Ectodermal cell (in vitro differentiated cells): Measurements from ENCODE around the gene SMAD6.

ENCODE experiments used
- H3K27ac ChIP-seq: 2 replicates; pipeline ENCODE4 v1.7.0; 2013; ENCODE audit warnings: mild to moderate bottlenecking, low read depth, low read length; ENCODE audit not compliant: insufficient read depth, poor library complexity, severe bottlenecking
- H3K27me3 ChIP-seq: 2 replicates; pipeline ENCODE4 v1.7.0; 2013; ENCODE audit warnings: mild to moderate bottlenecking, low read length; ENCODE audit not compliant: insufficient read depth, control insufficient read depth, poor library complexity, severe bottlenecking
- H3K36me3 ChIP-seq: one replicate; pipeline ENCODE4 v1.7.0; 2013; ENCODE audit warnings: low read length; ENCODE audit not compliant: control insufficient read depth, insufficient read depth
- H3K4me1 ChIP-seq: one replicate; pipeline ENCODE4 v1.7.0; 2013; ENCODE audit warnings: low read length; ENCODE audit not compliant: control insufficient read depth, insufficient read depth
- H3K4me3 ChIP-seq: 2 replicates; pipeline ENCODE4 v1.7.0; 2013; ENCODE audit warnings: low read depth, low read length, control low read depth; ENCODE audit not compliant: insufficient read depth
- H3K9me3 ChIP-seq: 2 replicates; pipeline ENCODE4 v1.7.0; 2013; ENCODE audit warnings: mild to moderate bottlenecking, low read length, moderate library complexity; ENCODE audit not compliant: control insufficient read depth
- WGBS, 2 experiments: methylation state at CpG; one replicate each; pipeline ENCODE4 v1.1.7; 2013; ENCODE audit warnings: missing lambda C conversion rate in 2 of 2; 5-methylcytosine and 5-hydroxymethylcytosine counted together

The SMAD6 gene

DNA sequence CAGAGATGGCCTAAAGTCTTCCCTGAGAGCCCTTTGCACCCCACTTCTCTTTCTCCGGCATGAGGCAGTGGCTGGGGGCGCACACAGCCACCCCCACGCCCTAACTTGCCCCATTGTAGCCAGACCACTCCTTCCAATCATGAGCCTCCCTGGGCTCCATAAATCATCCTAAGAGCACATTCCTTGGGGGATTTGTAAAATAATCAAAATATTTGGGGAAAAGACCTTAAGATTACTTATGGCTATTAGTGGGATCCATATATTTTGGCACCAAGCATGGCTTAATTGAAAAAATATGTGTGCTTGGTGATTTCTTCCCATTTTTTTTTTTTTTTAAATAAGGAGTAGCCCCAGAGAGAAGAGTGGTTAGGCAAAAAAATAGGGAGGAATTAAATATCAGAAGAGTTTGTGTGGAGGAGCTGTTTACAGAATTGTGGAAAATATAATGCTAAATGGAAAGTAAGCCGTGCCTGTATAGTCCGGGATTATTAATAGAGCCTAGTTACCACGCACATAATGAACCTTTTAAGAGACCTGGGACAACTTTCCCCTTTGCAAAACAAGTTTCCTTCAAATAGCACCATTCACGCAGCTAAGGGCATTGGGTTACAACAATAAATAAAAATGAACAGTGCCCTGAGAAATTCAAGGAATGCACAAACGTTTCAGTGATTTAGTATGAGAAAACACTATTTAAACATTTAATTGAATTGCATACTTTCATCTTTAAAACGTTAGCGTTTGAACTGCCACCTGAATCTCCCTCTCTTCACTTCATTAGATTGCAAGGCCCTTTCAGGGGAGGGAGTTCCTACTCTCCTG lies 46.1 kb downstream of the SMAD6 start:
- no peaks in the 10 kb centered on the region for H3K27me3 ChIP-seq
- no peak overlapping the region for H3K27ac ChIP-seq
- no peaks in the 10 kb centered on the region for H3K36me3 ChIP-seq
- peaks cover 31% of the 10 kb centered on the region for H3K4me1 ChIP-seq
- 61 to 65% methylated on average over 10 of the region's 10 CpGs for WGBS, 2 experiments
- no peak overlapping the region for H3K4me3 ChIP-seq
- no peaks in the 10 kb centered on the region for H3K9me3 ChIP-seq

DNA sequence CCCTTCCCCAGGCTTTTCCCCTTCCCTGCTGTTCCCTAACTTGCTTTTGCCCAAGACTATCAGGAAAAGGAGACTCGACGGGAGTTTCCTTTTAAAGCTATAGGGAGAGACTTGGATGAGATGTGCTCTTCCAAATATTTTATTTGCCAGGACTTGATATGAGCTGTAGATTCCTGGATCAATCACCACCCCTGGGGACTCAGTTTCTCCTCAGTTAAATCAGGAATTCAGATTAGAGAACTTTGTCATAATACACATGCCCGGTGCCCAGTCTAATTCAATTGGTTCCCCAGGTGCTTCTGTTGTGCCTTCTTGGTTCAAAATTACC lies 46.6 kb downstream of the SMAD6 start:
- Histone ChIP-seq H3K4me3 (no peak overlapping the region), H3K9me3 (no peaks in the 10 kb centered on the region), H3K36me3 (no peaks in the 10 kb centered on the region), H3K27me3 (no peaks in the 10 kb centered on the region), H3K4me1 (peaks cover 31% of the 10 kb centered on the region), H3K27ac (no peak overlapping the region)
- WGBS, 2 experiments = 46 to 54% methylated on average over 3 of the region's 3 CpGs

DNA sequence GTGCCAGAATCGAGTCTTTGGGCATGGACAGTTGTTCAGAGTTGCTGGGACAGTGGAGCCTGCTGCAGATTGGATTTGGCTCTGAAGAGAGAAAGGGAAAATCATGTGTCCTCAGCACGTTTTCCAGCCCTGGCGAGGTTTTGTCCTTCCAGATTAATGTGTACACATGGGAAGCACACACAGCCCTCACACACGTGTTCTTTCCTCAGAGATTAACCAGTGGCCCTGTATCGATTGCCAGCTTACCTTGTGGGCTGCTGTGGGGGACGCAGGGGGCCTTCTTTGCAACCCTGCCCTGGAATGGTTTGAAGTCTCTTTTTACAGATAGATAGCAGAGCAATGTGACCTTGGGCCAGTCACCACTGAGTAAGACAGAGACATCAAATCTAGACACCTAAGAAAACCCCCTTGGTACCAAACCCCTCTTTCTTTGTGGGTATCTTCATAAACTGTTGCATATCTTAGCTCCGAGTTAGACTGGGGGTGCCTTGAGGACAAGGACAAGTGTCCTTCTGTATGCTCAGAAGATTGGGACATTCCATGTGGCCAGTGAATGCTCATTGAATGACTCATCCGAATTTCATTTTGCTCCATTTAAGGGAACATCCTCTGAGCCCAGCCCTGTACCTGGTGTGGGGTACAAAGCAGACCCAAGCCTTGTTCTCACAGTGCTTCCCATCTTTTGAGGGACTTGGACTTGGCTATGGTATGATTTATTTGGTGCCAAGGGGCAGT lies 48.0 kb downstream of the SMAD6 start:
- Histone ChIP-seq H3K27me3 (no peaks in the 10 kb centered on the region), H3K27ac (no peak overlapping the region), H3K9me3 (no peaks in the 10 kb centered on the region), H3K36me3 (no peaks in the 10 kb centered on the region), H3K4me1 (peaks cover 27% of the 10 kb centered on the region), H3K4me3 (no peak overlapping the region)
- 92 to 94% methylated on average over 8 of the region's 8 CpGs for WGBS, 2 experiments

DNA sequence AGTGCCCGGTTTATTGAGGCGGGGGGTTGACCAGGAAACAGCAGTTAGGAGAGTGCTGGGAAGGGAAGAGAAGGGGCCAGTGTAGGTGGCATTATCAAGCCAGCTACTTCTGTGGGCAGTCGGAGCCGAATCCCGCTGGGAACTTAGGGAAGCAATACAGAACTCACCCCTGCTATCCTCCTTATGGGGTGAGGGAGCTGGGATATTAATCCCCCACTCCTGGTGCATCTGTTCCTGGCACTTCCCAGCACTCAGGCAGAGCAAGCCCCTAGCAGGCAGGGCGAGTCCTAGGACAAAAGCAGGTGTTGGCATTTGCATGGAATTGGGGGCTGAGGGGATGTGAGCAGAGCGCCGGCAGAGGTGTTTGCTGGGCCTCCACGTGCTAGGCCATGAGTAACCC lies 48.6 kb downstream of the SMAD6 start:
- Histone ChIP-seq H3K4me1 (peaks cover 21% of the 10 kb centered on the region), H3K36me3 (no peaks in the 10 kb centered on the region)

DNA sequence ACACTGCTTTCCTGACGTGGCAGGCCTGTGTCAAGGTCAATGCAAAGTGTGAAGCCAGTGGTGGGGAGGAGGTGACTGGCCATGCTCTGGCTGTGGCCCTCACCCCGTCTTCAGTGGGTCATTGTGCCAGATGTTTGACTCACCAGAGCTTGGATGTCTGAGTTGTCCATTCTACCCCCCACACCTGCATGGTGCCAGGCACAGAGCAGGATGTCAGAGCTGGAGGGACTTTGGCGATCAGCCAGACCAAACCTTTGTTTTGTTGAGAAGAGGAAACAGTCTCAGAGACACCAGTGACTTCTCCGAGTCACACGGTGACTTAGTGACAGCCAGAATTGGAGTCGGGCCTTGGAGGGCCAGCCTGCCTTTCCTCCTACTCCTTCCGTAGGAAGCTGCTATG lies 49.5 kb downstream of the SMAD6 start:
- Histone ChIP-seq H3K27ac (no peak overlapping the region), H3K27me3 (no peaks in the 10 kb centered on the region), H3K9me3 (no peaks in the 10 kb centered on the region), H3K4me1 (peaks cover 11% of the 10 kb centered on the region), H3K4me3 (no peak overlapping the region), H3K36me3 (no peaks in the 10 kb centered on the region)
- 87 to 90% methylated on average over 5 to 6 of the region's 7 CpGs for WGBS, 2 experiments

More for the DNA sequence above, 48.6 kb downstream of the SMAD6 start:
- H3K9me3 ChIP-seq = no peaks in the 10 kb centered on the region
- no peaks in the 10 kb centered on the region for H3K27me3 ChIP-seq
- H3K27ac ChIP-seq = no peak overlapping the region
- H3K4me3 ChIP-seq = no peak overlapping the region
- WGBS, 2 experiments = 84 to 85% methylated on average over 9 of the region's 9 CpGs

DNA sequence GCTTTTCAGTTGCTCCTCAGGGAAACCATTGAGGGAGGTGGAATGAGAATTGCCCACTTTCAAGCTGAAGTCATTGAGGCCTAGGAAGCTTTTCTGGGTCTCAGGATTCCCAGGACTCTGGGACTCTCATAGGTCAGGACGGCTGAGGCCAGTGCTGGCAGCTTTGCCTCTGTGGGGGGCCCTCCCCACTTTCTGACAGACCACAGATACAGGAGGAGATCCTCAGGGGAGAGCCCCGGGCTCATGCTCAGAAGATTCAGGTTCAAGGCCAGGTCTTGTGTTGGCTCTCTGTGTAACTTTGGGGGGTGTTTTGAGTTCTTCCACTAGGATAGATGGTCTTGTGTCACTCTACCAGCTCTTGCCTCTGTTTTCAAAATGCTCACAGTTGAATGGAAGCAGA lies 50.0 kb downstream of the SMAD6 start:
- H3K36me3 ChIP-seq = no peaks in the 10 kb centered on the region
- WGBS, 2 experiments = 67% methylated on average over 2 of the region's 2 CpGs
- no peaks in the 10 kb centered on the region for H3K9me3 ChIP-seq
- no peaks in the 10 kb centered on the region for H3K27me3 ChIP-seq
- H3K4me1 ChIP-seq = peaks cover 9% of the 10 kb centered on the region
- H3K4me3 ChIP-seq = no peak overlapping the region
- no peak overlapping the region for H3K27ac ChIP-seq

DNA sequence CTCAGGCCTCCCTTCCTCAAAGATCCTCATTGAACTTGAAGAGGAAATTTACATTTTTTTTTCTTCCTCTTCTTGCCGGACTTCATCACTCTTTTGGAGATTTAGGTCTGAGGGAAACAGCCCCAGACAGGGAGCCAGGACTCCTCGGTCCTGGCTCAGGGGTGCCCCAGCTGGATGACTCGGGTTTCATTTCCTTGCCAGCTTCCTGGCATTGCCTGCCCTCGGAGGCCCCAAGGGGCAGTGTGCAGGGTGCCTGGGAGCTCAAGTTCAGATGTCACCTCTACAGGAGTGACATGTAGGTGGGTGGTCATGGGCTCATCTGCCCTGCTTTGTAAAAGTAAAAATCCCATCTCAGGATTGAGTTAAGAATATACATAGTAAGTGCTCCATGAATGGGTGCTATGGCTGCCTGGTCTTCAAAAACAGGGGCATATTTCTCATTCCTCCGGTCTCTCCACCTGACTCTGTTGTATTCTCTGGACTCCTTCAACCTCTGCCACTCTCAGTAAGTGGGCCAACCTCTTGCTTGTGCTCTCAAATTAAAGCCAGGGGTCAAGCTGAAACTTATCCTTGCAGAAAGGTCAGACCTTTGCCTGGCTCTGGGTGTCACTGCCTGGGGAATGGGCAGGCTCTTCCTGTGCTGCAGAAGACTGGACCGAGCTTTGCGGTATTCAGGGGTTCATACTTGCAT lies 51.8 kb downstream of the SMAD6 start:
- no peak overlapping the region for H3K27ac ChIP-seq
- no peak overlapping the region for H3K4me3 ChIP-seq
- no peaks in the 10 kb centered on the region for H3K9me3 ChIP-seq
- H3K27me3 ChIP-seq = no peaks in the 10 kb centered on the region
- WGBS, 2 experiments = 89 to 90% methylated on average over 7 of the region's 7 CpGs
- no peaks in the 10 kb centered on the region for H3K36me3 ChIP-seq
- H3K4me1 ChIP-seq = peaks cover 6% of the 10 kb centered on the region

DNA sequence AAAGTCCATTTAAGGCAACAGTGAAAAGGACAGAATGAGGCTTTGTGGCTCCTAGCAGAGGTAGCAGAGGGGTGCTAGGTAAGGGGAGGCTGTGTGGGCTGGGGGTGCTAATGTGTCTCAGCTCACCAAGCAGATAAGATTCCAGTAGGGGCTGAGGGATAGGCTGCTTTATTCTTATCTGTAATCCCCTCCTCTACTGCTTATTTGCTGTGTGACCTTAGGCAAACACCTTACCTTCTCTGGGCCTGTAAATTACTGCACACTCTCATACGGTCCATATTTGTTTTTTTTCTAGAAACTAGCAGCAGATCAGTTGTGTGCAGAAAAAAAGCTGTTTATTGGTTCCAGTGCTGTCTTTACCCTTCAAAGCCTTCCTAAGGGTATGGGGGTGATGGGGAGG lies 52.8 kb downstream of the SMAD6 start:
- Histone ChIP-seq H3K9me3 (no peaks in the 10 kb centered on the region), H3K27ac (no peak overlapping the region), H3K4me1 (peaks cover 6% of the 10 kb centered on the region), H3K36me3 (no peaks in the 10 kb centered on the region), H3K4me3 (no peak overlapping the region), H3K27me3 (no peaks in the 10 kb centered on the region)
- WGBS, 2 experiments = 93 to 95% methylated on average over 1 of the region's 1 CpG

DNA sequence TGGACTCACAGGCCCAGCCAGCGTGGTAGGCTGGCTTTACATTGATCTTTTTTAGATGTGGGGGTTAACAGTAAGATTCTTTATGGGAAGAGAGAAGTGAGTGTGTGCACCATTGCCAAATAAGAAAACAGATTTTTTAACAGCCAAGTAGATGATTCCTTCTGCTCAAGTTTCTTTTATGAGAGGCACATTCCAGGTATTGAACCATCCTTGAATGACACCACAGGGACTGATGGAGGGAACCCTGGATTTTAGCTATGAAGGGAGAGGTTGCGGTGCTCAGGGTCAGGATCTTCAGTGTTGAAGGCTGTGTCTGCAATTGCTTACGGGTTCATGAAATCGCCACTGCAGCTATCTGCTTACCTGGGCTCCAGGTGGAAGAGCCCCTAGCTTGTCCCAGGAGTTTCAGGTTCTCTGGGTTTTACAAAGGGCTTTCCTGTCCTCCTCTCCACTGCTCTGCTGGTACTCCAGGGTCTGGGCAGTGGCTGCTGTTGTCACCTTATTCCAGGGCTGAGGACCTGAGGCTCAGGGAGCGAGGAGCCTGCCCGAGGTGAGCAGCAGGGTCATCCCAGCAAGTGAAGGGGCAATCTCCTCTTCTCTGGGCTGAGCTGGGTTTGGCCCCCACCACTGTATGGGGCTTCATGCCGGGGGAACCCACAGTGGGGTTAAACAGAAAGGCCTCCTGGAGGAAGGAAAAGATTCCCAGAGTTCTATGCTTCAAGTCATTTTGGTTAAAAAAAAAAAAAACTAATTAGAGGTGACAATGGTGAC lies 53.4 kb downstream of the SMAD6 start:
- WGBS, 2 experiments = 91 to 92% methylated on average over 7 of the region's 7 CpGs
- H3K36me3 ChIP-seq = no peaks in the 10 kb centered on the region
- peaks cover 6% of the 10 kb centered on the region for H3K4me1 ChIP-seq
- H3K9me3 ChIP-seq = no peaks in the 10 kb centered on the region
- no peak overlapping the region for H3K4me3 ChIP-seq
- no peak overlapping the region for H3K27ac ChIP-seq
- H3K27me3 ChIP-seq = no peaks in the 10 kb centered on the region
